Suppressor macrophage (primary cell): Measurements from ENCODE around the gene CKMT2.

Experiments used
- DNase-seq, 4 experiments: peaks; one replicate each; pipeline ENCODE4 v3.0.0-alpha.2; 2020 to 2022

CKMT2 gene

GRCh38 chr5:81308836-81309235 lies 75.7 kb downstream of the CKMT2 start:
- DNase-seq, result no peak

- no peak for DNase-seq
Observed at GRCh38 chr5:81310402-81311063, 77.4 kb downstream of the CKMT2 start.

GRCh38 chr5:81313278-81313677 lies 80.2 kb downstream of the CKMT2 start:
- no peak for DNase-seq

- DNase-seq, result no peak
Observed at GRCh38 chr5:81313686-81314085, 80.6 kb downstream of the CKMT2 start.

- DNase-seq, result peak in 1 of 4 experiments; percentile 7
Observed at GRCh38 chr5:81314581-81314980, 81.5 kb downstream of the CKMT2 start.

GRCh38 chr5:81315336-81315735 lies 82.2 kb downstream of the CKMT2 start:
- no peak for DNase-seq

- DNase-seq, result no peak
Observed at GRCh38 chr5:81315830-81316229, 82.7 kb downstream of the CKMT2 start.
